GM19452 (cell line): ENCODE results near the gene CCDC183.
"Not testable (repeated sequence)": the region's sequence is repeated elsewhere in the genome, so short reads cannot be mapped to it uniquely, and the experiment has no call there.

Source experiments
- ATAC-seq: cut with Tn5 transposase; IDR thresholded peaks from one replicate; pipeline ENCODE4 v1.9.1; 2021; ENCODE audit not compliant: unreplicated experiment

The CCDC183 gene

GRCh38 chr9:136799079-136799853 lies 3.1 kb downstream of the CCDC183 start:
- ATAC-seq: no peak

- peak; percentile 51 for ATAC-seq
Observed at GRCh38 chr9:136799854-136800657, 3.9 kb downstream of the CCDC183 start.

GRCh38 chr9:136802321-136802720 lies 6.2 kb downstream of the CCDC183 start:
- ATAC-seq: no peak

- not testable (repeated sequence) for ATAC-seq
Observed at GRCh38 chr9:136803009-136803550, 6.9 kb downstream of the CCDC183 start.

GRCh38 chr9:136803551-136804508 lies 7.7 kb downstream of the CCDC183 start:
- no peak for ATAC-seq

GRCh38 chr9:136804509-136805206 lies 8.5 kb downstream of the CCDC183 start:
- ATAC-seq: no peak

GRCh38 chr9:136805207-136805740 lies 9.1 kb downstream of the CCDC183 start:
- ATAC-seq: no peak

- no peak for ATAC-seq
Observed at GRCh38 chr9:136806067-136806466, 9.9 kb downstream of the CCDC183 start.

GRCh38 chr9:136806631-136807201 lies 10.6 kb downstream of the CCDC183 start:
- no peak for ATAC-seq

GRCh38 chr9:136807281-136808074 lies 11.3 kb downstream of the CCDC183 start, which contains the start of gene RABL6:
Gene RABL6 (plus strand): TSS chr9:136807948. CDS start chr9:136808197, 249 bp downstream.
- ATAC-seq: peak; percentile 76

GRCh38 chr9:136808075-136808805 lies 12.1 kb downstream of the CCDC183 start:
- ATAC-seq: peak; percentile 32

- no peak for ATAC-seq
Observed at GRCh38 chr9:136808806-136809158, 12.6 kb downstream of the CCDC183 start.

GRCh38 chr9:136814725-136815421 lies 18.7 kb downstream of the CCDC183 start:
- no peak for ATAC-seq

GRCh38 chr9:136815422-136815782 lies 19.3 kb downstream of the CCDC183 start:
- no peak for ATAC-seq

- no peak for ATAC-seq
Observed at GRCh38 chr9:136820971-136821825, 25.1 kb downstream of the CCDC183 start.

- ATAC-seq: no peak
Observed at GRCh38 chr9:136821826-136822544, 25.8 kb downstream of the CCDC183 start.
